SHP77 (cell line): ENCODE results near the gene ZNF33B.

Source experiments
- DNase-seq, 2 experiments: peaks; one replicate each; lab custom pipeline; 2025; lab: John Stamatoyannopoulos, UW

The ZNF33B gene

GRCh38 chr10:42638055-42638820, at the start of gene ZNF33B:
ZNF33B (minus strand) TSS chr10:42638570; CDS start chr10:42636928, 1,642 bp downstream.
- peak; percentile 95 for DNase-seq

- no peak for DNase-seq
Measured at GRCh38 chr10:42684517-42684916, 46.1 kb upstream of the ZNF33B start.

- DNase-seq, result no peak
Measured at GRCh38 chr10:42680267-42680666, 41.9 kb upstream of the ZNF33B start.

GRCh38 chr10:42665181-42665979, 27.0 kb upstream of the ZNF33B start:
- DNase-seq, result peak; percentile 29 to 32

GRCh38 chr10:42654419-42654818, 16.0 kb upstream of the ZNF33B start:
- no peak for DNase-seq

GRCh38 chr10:42652858-42653257, 14.5 kb upstream of the ZNF33B start:
- DNase-seq, result no peak

GRCh38 chr10:42650374-42650773, 12.0 kb upstream of the ZNF33B start:
- DNase-seq, result no peak

GRCh38 chr10:42648512-42648911, 10.1 kb upstream of the ZNF33B start:
- DNase-seq, result no peak

- DNase-seq, result no peak
Measured at GRCh38 chr10:42646687-42647640, 8.6 kb upstream of the ZNF33B start.

- no peak for DNase-seq
Measured at GRCh38 chr10:42646214-42646613, 7.8 kb upstream of the ZNF33B start.

GRCh38 chr10:42645516-42645915, 7.1 kb upstream of the ZNF33B start:
- no peak for DNase-seq

GRCh38 chr10:42645103-42645502, 6.7 kb upstream of the ZNF33B start:
- no peak for DNase-seq

- no peak for DNase-seq
Measured at GRCh38 chr10:42640610-42641229, 2.4 kb upstream of the ZNF33B start.

GRCh38 chr10:42638821-42639270, 476 bp upstream of the ZNF33B start:
- DNase-seq, result no peak

GRCh38 chr10:42637648-42638054, 719 bp downstream of the ZNF33B start:
- DNase-seq, result no peak

GRCh38 chr10:42637142-42637541, 1.2 kb downstream of the ZNF33B start:
- DNase-seq, result no peak

- DNase-seq, result no peak
Measured at GRCh38 chr10:42635098-42635497, 3.3 kb downstream of the ZNF33B start.

GRCh38 chr10:42632564-42632963, 5.8 kb downstream of the ZNF33B start:
- no peak for DNase-seq

GRCh38 chr10:42630537-42631134, 7.7 kb downstream of the ZNF33B start:
- no peak for DNase-seq

- no peak for DNase-seq
Measured at GRCh38 chr10:42623929-42624328, 14.4 kb downstream of the ZNF33B start.

- no peak for DNase-seq
Measured at GRCh38 chr10:42618424-42618823, 19.9 kb downstream of the ZNF33B start.
